Hematopoietic multipotent progenitor cell treated with erythropoietin and hydrocortisone succinate and interleukin-3 and kit ligand, for 4 days (in vitro differentiated cells): ENCODE data around the gene ADAP1.
A peak's percentile ranks its signal among the peaks of the same experiment; 100 is the strongest.

Experiments
- DNase-seq: peaks from one replicate; pipeline ENCODE4 v3.0.0-alpha.2; 2015

ADAP1 gene

GRCh38 chr7:919924-920341, 34.5 kb downstream of the ADAP1 start:
- no peak for DNase-seq

- no peak for DNase-seq
Observed at GRCh38 chr7:919114-919442, 35.4 kb downstream of the ADAP1 start.

- no peak for DNase-seq
Observed at GRCh38 chr7:918441-919113, 35.9 kb downstream of the ADAP1 start.

- no peak for DNase-seq
Observed at GRCh38 chr7:918118-918425, 36.4 kb downstream of the ADAP1 start.

- DNase-seq = no peak
Observed at GRCh38 chr7:917255-918117, 37.0 kb downstream of the ADAP1 start.

GRCh38 chr7:916291-916941, 38.1 kb downstream of the ADAP1 start:
- no peak for DNase-seq

- DNase-seq = no peak
Observed at GRCh38 chr7:915291-916218, 38.9 kb downstream of the ADAP1 start.

GRCh38 chr7:914521-915194, 39.8 kb downstream of the ADAP1 start:
- DNase-seq = no peak

GRCh38 chr7:913736-914520, 40.6 kb downstream of the ADAP1 start:
- DNase-seq = no peak

- DNase-seq = no peak
Observed at GRCh38 chr7:911791-912480, 42.5 kb downstream of the ADAP1 start.

- DNase-seq = no peak
Observed at GRCh38 chr7:910931-911431, 43.5 kb downstream of the ADAP1 start.

GRCh38 chr7:910441-910861, 44.0 kb downstream of the ADAP1 start:
- DNase-seq = no peak

- peak; percentile 87 for DNase-seq
Observed at GRCh38 chr7:909358-910329, 44.8 kb downstream of the ADAP1 start.

- peak; percentile 85 for DNase-seq
Observed at GRCh38 chr7:908591-909357, 45.7 kb downstream of the ADAP1 start.

GRCh38 chr7:908159-908581, 46.3 kb downstream of the ADAP1 start:
- DNase-seq = no peak

- DNase-seq = no peak
Observed at GRCh38 chr7:907158-907980, 47.1 kb downstream of the ADAP1 start.

GRCh38 chr7:906776-907157, 47.7 kb downstream of the ADAP1 start:
- DNase-seq = no peak

- no peak for DNase-seq
Observed at GRCh38 chr7:904847-905246, 49.6 kb downstream of the ADAP1 start.
